Uterus (tissue), 4 donors: Measurements from ENCODE around the gene MREG. TPM values are rescaled to one million over a fixed set of nuclear protein-coding genes. Genes with fewer than 3 reads are reported as not detected.
"Not testable (repeated sequence)": the region's sequence is repeated elsewhere in the genome, so short reads cannot be mapped to it uniquely, and the experiment has no call there.

Experiments
- DNase-seq, 2 donors: peaks; one replicate each; pipeline ENCODE4 v3.0.0-alpha.2; 2019 to 2020
- H3K27ac ChIP-seq, 2 donors: fragments of 200-600 bp; sonication (generic); 1 replicate in 1 of 2; 2 replicates in 1 of 2; pipeline ENCODE4 v1.5.1; 2016 to 2018
- H3K27me3 ChIP-seq, 2 donors: fragments of 200-600 bp; sonication (generic); one replicate each; pipeline ENCODE4 v1.5.1; 2018 to 2019; ENCODE audit warnings: control low read depth in 1 of 2
- H3K36me3 ChIP-seq, 2 donors: fragments of 200-600 bp; sonication (generic); one replicate each; pipeline ENCODE4 v1.5.1; 2019; ENCODE audit warnings: control low read depth in 1 of 2
- H3K4me1 ChIP-seq, 2 donors: fragments of 200-600 bp; sonication (generic); one replicate each; pipeline ENCODE4 v1.5.1; 2018 to 2019; ENCODE audit warnings: control low read depth in 1 of 2
- H3K4me3 ChIP-seq, 2 donors: fragments of 200-600 bp; sonication (generic); 1 replicate in 1 of 2; 2 replicates in 1 of 2; pipeline ENCODE4 v1.5.1; 2018 to 2019; ENCODE audit warnings: mild to moderate bottlenecking in 1 of 2
- H3K9me3 ChIP-seq, 2 donors: fragments of 200-600 bp; sonication (generic); one replicate each; pipeline ENCODE4 v1.5.1; 2019; ENCODE audit warnings: control low read depth in 1 of 2
- POLR2A ChIP-seq, 2 donors: fragments of 450-650 bp; IDR thresholded peaks; one replicate each; pipeline ENCODE4 v1.6.1; 2016; ENCODE audit warnings: antibody characterized with exemption in 2 of 2, mild to moderate bottlenecking in 1 of 2, moderate library complexity in 1 of 2
- intact Hi-C: fragments of 100-400 bp; cut with DNase I; formaldehyde crosslinking; loops from one replicate; pipeline ENCODE4 v1.15.1; 2023; ENCODE audit warnings: low total_unique reads
- total RNA-seq, 4 donors: library from RNA; depleted of rRNA in 3 of 4; stranded (reverse); fragments of >200 nt in 3 of 4; gene quantifications; one replicate each; pipeline versions ENCODE4 v1.1.0 to v1.2.4, GENCODE V29; 2014 to 2023
- TF ChIP-seq, protein P1 (sequence below), 4 experiments: fragments of 200-600 bp in 2 of 4; fragments of 450-650 bp in 2 of 4; sonication (generic) in 2 of 4; IDR thresholded peaks; one replicate each; pipeline ENCODE4 v1.5.1; 2016 to 2019; ENCODE audit warnings: antibody characterized with exemption in 4 of 4, mild to moderate bottlenecking in 2 of 4, moderate library complexity in 1 of 4
- donor health status: DM: yes; HTN: yes; CAD: no.

MREG gene
- total RNA-seq, 4 donors from 2014 or later, result 0.59 to 8.5 (median 3.9) TPM

DNA sequence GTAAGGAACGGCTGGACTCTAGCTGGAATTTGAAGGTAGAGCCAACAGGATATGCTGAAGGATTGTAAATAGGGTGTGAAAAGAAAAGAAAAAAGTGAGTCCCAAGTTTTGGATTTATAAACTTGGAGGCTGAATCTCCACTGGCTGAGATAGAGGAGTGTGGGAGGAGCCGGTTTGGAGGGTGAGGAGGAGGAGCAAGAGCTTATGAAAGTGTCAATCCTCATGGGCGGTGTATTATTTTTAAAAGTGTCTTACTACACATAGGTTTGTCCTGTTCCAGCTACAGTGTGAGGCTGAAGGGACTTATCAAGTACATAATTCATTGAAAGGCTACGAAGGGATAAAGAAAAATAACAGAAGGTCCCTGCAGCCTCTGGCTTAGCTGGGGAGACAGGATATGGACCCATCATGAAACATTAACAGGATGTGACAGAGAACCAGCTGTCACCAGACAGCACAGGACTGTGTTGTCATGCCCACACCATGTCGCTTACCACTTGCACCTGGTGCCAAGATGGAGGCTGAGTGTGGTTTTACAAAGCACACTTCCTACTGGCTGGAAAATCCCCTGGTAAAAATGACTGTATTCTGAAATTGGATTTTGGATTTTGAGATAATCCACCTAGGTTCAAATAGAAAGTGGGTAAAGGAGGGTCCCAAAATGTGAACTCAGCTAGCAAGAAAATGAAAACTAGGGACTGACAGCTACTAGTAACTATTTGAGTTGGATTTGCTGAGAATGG, 2.5 kb upstream of the MREG start:
- TF ChIP-seq POLR2A (IDR thresholded peaks at IDR 0.05), result no peak
- TF ChIP-seq, protein P1, sequence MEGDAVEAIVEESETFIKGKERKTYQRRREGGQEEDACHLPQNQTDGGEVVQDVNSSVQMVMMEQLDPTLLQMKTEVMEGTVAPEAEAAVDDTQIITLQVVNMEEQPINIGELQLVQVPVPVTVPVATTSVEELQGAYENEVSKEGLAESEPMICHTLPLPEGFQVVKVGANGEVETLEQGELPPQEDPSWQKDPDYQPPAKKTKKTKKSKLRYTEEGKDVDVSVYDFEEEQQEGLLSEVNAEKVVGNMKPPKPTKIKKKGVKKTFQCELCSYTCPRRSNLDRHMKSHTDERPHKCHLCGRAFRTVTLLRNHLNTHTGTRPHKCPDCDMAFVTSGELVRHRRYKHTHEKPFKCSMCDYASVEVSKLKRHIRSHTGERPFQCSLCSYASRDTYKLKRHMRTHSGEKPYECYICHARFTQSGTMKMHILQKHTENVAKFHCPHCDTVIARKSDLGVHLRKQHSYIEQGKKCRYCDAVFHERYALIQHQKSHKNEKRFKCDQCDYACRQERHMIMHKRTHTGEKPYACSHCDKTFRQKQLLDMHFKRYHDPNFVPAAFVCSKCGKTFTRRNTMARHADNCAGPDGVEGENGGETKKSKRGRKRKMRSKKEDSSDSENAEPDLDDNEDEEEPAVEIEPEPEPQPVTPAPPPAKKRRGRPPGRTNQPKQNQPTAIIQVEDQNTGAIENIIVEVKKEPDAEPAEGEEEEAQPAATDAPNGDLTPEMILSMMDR (IDR thresholded peaks at IDR 0.05), result no peak
- H3K27ac ChIP-seq, result no peak overlapping the region
- DNase-seq, result no peak
- no peaks in the 10 kb centered on the region for H3K36me3 ChIP-seq
- no peak overlapping the region for H3K4me3 ChIP-seq
- H3K27me3 ChIP-seq, result no peaks in the 10 kb centered on the region
- intact Hi-C loops, result no loop called here
- H3K9me3 ChIP-seq, result no peaks in the 10 kb centered on the region
- no peaks in the 10 kb centered on the region for H3K4me1 ChIP-seq

- no peaks in the 10 kb centered on the region for H3K9me3 ChIP-seq
- no peaks in the 10 kb centered on the region for H3K27me3 ChIP-seq
- intact Hi-C loops, result no loop called here
- H3K36me3 ChIP-seq, result no peaks in the 10 kb centered on the region
- no peak overlapping the region for H3K4me3 ChIP-seq
- no peak for TF ChIP-seq POLR2A (IDR thresholded peaks at IDR 0.05)
- TF ChIP-seq, protein P1 (IDR thresholded peaks at IDR 0.05), result no peak
- no peaks in the 10 kb centered on the region for H3K4me1 ChIP-seq
- H3K27ac ChIP-seq, result no peak overlapping the region
- no peak for DNase-seq
Measured at GRCh38 chr2:216014986-216015385, 1.6 kb upstream of the MREG start.

DNA sequence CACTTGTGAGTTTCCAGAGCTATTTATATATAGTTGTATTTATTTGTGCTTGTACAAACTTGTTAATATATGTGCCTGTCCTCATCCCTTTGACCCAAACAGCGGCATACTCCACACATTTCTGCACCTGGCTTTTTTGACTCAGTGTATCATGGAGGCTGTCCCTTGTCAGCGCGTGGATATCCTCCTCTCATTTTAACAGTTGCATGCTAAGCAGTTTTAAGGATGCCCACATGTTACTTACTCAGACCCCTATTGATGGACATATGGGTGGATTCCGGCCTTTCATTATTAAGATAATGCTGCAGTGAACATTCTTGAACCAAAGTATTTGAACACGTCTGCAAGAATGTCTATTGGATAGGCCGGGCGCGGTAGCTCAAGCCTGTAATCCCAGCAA, 655 bp upstream of the MREG start:
- TF ChIP-seq, protein P1 (IDR thresholded peaks at IDR 0.05), result no peak
- no peak for TF ChIP-seq POLR2A (IDR thresholded peaks at IDR 0.05)
- Histone ChIP-seq H3K4me1 (no peaks in the 10 kb centered on the region), H3K27ac (no peak overlapping the region), H3K27me3 (no peaks in the 10 kb centered on the region), H3K9me3 (no peaks in the 10 kb centered on the region), H3K4me3 (peak overlapping the region in 1 of 2 donors; percentile 54), H3K36me3 (no peaks in the 10 kb centered on the region)
- intact Hi-C loops, result no loop called here
- DNase-seq, result no peak

GRCh38 chr2:216012830-216013079, 596 bp downstream of the MREG start:
- Histone ChIP-seq H3K4me3 (peak overlapping the region; percentile 45 to 54), H3K36me3 (no peaks in the 10 kb centered on the region), H3K27ac (peak overlapping the region; percentile 38 to 54), H3K27me3 (no peaks in the 10 kb centered on the region), H3K9me3 (no peaks in the 10 kb centered on the region), H3K4me1 (no peaks in the 10 kb centered on the region)
- TF ChIP-seq POLR2A (IDR thresholded peaks at IDR 0.05), result no peak
- TF ChIP-seq, protein P1 (IDR thresholded peaks at IDR 0.05), result no peak
- no peak for DNase-seq
- intact Hi-C loops, result no loop called here

- peak overlapping the region in 1 of 2 donors; percentile 38 for H3K27ac ChIP-seq
- TF ChIP-seq, protein P1 (IDR thresholded peaks at IDR 0.05), result no peak
- no peak for TF ChIP-seq POLR2A (IDR thresholded peaks at IDR 0.05)
- peak overlapping the region in 1 of 2 donors; percentile 54 for H3K4me3 ChIP-seq
- no peak for DNase-seq
- no peaks in the 10 kb centered on the region for H3K27me3 ChIP-seq
- H3K9me3 ChIP-seq, result no peaks in the 10 kb centered on the region
- no peaks in the 10 kb centered on the region for H3K36me3 ChIP-seq
- intact Hi-C loops, result no loop called here
- H3K4me1 ChIP-seq, result no peaks in the 10 kb centered on the region
Measured at GRCh38 chr2:216012133-216012829, 1.1 kb downstream of the MREG start.

- H3K27ac ChIP-seq, H3K36me3 ChIP-seq, DNase-seq, H3K4me1 ChIP-seq, intact Hi-C loops, H3K9me3 ChIP-seq, H3K27me3 ChIP-seq, H3K4me3 ChIP-seq: not testable (repeated sequence)
Measured at GRCh38 chr2:216009215-216009614, 4.1 kb downstream of the MREG start.
